Thyroid gland (tissue), 4 donors: Measurements from ENCODE around the gene KRT9.
"Not testable (repeated sequence)": the region's sequence is repeated elsewhere in the genome, so short reads cannot be mapped to it uniquely, and the experiment has no call there.

Experiments
- CTCF ChIP-seq, 6 experiments: fragments of 200-600 bp in 3 of 6; fragments of 450-650 bp in 3 of 6; sonication (generic) in 3 of 6; IDR thresholded peaks; one replicate each; pipeline ENCODE4 v1.5.1; 2016 to 2019; ENCODE audit warnings: antibody characterized with exemption in 6 of 6, mild to moderate bottlenecking in 2 of 6, inconsistent platforms in 1 of 6, moderate library complexity in 1 of 6
- POLR2A ChIP-seq, 2 donors: fragments of 450-650 bp; IDR thresholded peaks; one replicate each; pipeline ENCODE4 v1.6.1; 2017; ENCODE audit warnings: antibody characterized with exemption in 2 of 2, mild to moderate bottlenecking in 2 of 2, moderate library complexity in 1 of 2

GRCh38 chr17:41621435-41621817 is 49.6 kb upstream of the KRT9 start:
- TF ChIP-seq CTCF, POLR2A (IDR thresholded peaks at IDR 0.05): not testable (repeated sequence)
